Pancreas (tissue), 10 donors: ENCODE data around the gene ZDHHC11. TPM values are rescaled to one million over a fixed set of nuclear protein-coding genes. Genes with fewer than 3 reads are reported as not detected.

Experiments used
- ATAC-seq, 4 donors: fragments of 200-7000 bp; cut with Tn5 transposase; one replicate each; pipeline versions ENCODE4 v1.8.0 to v1.9.1; 2020; ENCODE audit warnings: mild to moderate bottlenecking in 4 of 4, moderate library complexity in 4 of 4
- DNase-seq, 6 donors: peaks; one replicate each; pipeline ENCODE4 v3.0.0-alpha.2; 2020
- FAIRE-seq: peaks from 2 replicates; lab custom pipeline; 2012; peaks lifted over from hg19 to GRCh38; lab: Jason Lieb, UNC
- H3K27ac ChIP-seq, 4 donors: fragments of 200-600 bp; sonication (generic); 1 replicate in 3 of 4; 2 replicates in 1 of 4; pipeline versions ENCODE4 v1.5.0 to v1.8.0; 2020
- H3K27me3 ChIP-seq, 4 donors: fragments of 200-600 bp; one replicate each; pipeline ENCODE4 v1.8.0; 2021
- H3K36me3 ChIP-seq, 3 donors: fragments of 200-600 bp; sonication (generic) in 1 of 3; one replicate each; pipeline versions ENCODE4 v1.5.0 to v1.8.0; 2020 to 2021
- H3K4me1 ChIP-seq, 3 donors: fragments of 200-600 bp; one replicate each; pipeline ENCODE4 v1.8.0; 2021
- H3K4me3 ChIP-seq, 4 donors: fragments of 200-600 bp; sonication (generic) in 2 of 4; one replicate each; pipeline versions ENCODE4 v1.5.0 to v1.8.0; 2020 to 2021
- H3K9me3 ChIP-seq, 4 donors: fragments of 200-600 bp; one replicate each; pipeline ENCODE4 v1.8.0; 2021
- CTCF ChIP-seq, 4 donors: fragments of 200-600 bp; sonication (generic) in 3 of 4; IDR thresholded peaks; one replicate each; pipeline versions ENCODE4 v1.5.0 to v1.8.0; 2021; ENCODE audit warnings: antibody characterized with exemption in 4 of 4
- WGBS, 2 donors: extraction: QIAGEN DNeasy Blood & Tissue Kit; methylation state at CpG; one replicate each; pipeline ENCODE4 v1.1.7; 2013; 5-methylcytosine and 5-hydroxymethylcytosine counted together
- intact Hi-C, 3 donors: fragments of 100-400 bp; cut with DNase I; formaldehyde crosslinking; loops; one replicate each; pipeline versions ENCODE4 v1.11.1 to v1.14.2; 2022
- polyA plus RNA-seq, 2 donors: library from polyadenylated mRNA; stranded (reverse); fragments of 200-250 nt; gene quantifications; one replicate each; pipeline ENCODE4 v1.2.3, GENCODE V29; 2013
- total RNA-seq, 6 donors: library from RNA; stranded (reverse); fragmentation: NEBNext Ultra II Directional in 4 of 6; extraction: Animal tissue kit (Norgen Biotek cat#: 25700) in 4 of 6; gene quantifications; one replicate each; pipeline versions ENCODE4 v1.2.1 to v1.2.4, GENCODE V29; 2021 to 2023
- donor health status: healthy with polysubstance abuse.
- donor health status: DM: no; HTN: no; CAD: no; lungs with moderate emphysema.
- donor health status: DM: no; HTN: no; CAD: no.
- donor health status: control.
- donor health status: control.
- donor health status: Bipolar disorder and iron deficiency.
- donor health status: DM: yes; HTN: yes; CAD: no.
- donor health status: DM: no; HTN: no; CAD: no.
- donor health status: DM: no; HTN: no; CAD: no.
- donor health status: DM: yes; HTN: yes; CAD: no.

The ZDHHC11 gene
- total and polyA plus RNA-seq, 8 donors: 3.6 to 18.1 (median 7.8) TPM

GRCh38 chr5:759111-759751 is 91.6 kb downstream of the ZDHHC11 start:
- H3K27ac ChIP-seq: peak overlapping the region in 2 of 4 donors; percentile 19 to 38
- DNase-seq (peak; percentile 73 to 89 (median 81)), FAIRE-seq (no peak)

GRCh38 chr5:758698-759053 is 92.1 kb downstream of the ZDHHC11 start:
- FAIRE-seq (no peak), ATAC-seq (peak; percentile 1 to 24 (median 2))
- WGBS, 2 donors: 71 to 86% methylated on average over 15 of the region's 15 CpGs

More at GRCh38 chr5:759111-759751, 91.6 kb downstream of the ZDHHC11 start:
- H3K4me1 ChIP-seq: peaks cover 5 to 16% (median 7%) of the 10 kb centered on the region in 3 donors
- no peaks in the 10 kb centered on the region for H3K27me3 ChIP-seq
- H3K36me3 ChIP-seq: no peaks in the 10 kb centered on the region
- H3K4me3 ChIP-seq: no peak overlapping the region
- TF ChIP-seq CTCF (IDR thresholded peaks at IDR 0.05): no peak
- 38 to 67% methylated on average over 33 of the region's 33 CpGs for WGBS, 2 donors
- peak; percentile 90 to 96 (median 93) for ATAC-seq
- intact Hi-C loops: loop anchor here in 1 of 3 donors (10.0 kb wide), 1 partner anchor 86 kb away; no protein-coding TSS in a partner anchor
- no peaks in the 10 kb centered on the region for H3K9me3 ChIP-seq

GRCh38 chr5:757931-758697 is 92.7 kb downstream of the ZDHHC11 start:
- no peak for FAIRE-seq
- H3K27ac ChIP-seq: peak overlapping the region in 1 of 4 donors; percentile 19
- intact Hi-C loops: loop anchor here in 1 of 3 donors (10.0 kb wide), 1 partner anchor 87 kb away; no protein-coding TSS in a partner anchor

More at GRCh38 chr5:758698-759053, 92.1 kb downstream of the ZDHHC11 start:
- H3K27me3 ChIP-seq: no peaks in the 10 kb centered on the region
- DNase-seq: peak in 3 of 6 donors; percentile 35 to 61 (median 58)
- H3K4me3 ChIP-seq: no peak overlapping the region
- TF ChIP-seq CTCF (IDR thresholded peaks at IDR 0.05): no peak
- no peaks in the 10 kb centered on the region for H3K9me3 ChIP-seq
- H3K36me3 ChIP-seq: no peaks in the 10 kb centered on the region
- H3K4me1 ChIP-seq: peaks cover 5 to 16% (median 7%) of the 10 kb centered on the region in 3 donors
- peak overlapping the region in 1 of 4 donors; percentile 19 for H3K27ac ChIP-seq
- intact Hi-C loops: loop anchor here in 1 of 3 donors (10.0 kb wide), 1 partner anchor 86 kb away; no protein-coding TSS in a partner anchor

GRCh38 chr5:757346-757930 is 93.3 kb downstream of the ZDHHC11 start:
- Histone ChIP-seq H3K36me3 (no peaks in the 10 kb centered on the region), H3K9me3 (no peaks in the 10 kb centered on the region), H3K27ac (no peak overlapping the region), H3K27me3 (no peaks in the 10 kb centered on the region), H3K4me1 (peaks cover 5 to 16% (median 7%) of the 10 kb centered on the region in 3 donors), H3K4me3 (no peak overlapping the region)
- no peak for TF ChIP-seq CTCF (IDR thresholded peaks at IDR 0.05)
- ATAC-seq (no peak), DNase-seq (peak in 3 of 6 donors; percentile 17 to 65 (median 56)), FAIRE-seq (no peak)
- 90 to 91% methylated on average over 15 of the region's 15 CpGs for WGBS, 2 donors
- intact Hi-C loops: loop anchor here in 1 of 3 donors (10.0 kb wide), 1 partner anchor 87 kb away; no protein-coding TSS in a partner anchor

More at GRCh38 chr5:757931-758697, 92.7 kb downstream of the ZDHHC11 start:
- Histone ChIP-seq H3K4me3 (no peak overlapping the region), H3K36me3 (no peaks in the 10 kb centered on the region), H3K27me3 (no peaks in the 10 kb centered on the region), H3K4me1 (peaks cover 5 to 16% (median 7%) of the 10 kb centered on the region in 3 donors), H3K9me3 (no peaks in the 10 kb centered on the region)
- no peak for TF ChIP-seq CTCF (IDR thresholded peaks at IDR 0.05)
- ATAC-seq: peak in 3 of 4 donors; percentile 1 to 7 (median 2)
- peak in 4 of 6 donors; percentile 25 to 70 (median 64) for DNase-seq
- 84 to 88% methylated on average over 21 of the region's 21 CpGs for WGBS, 2 donors
